Muscle layer of duodenum (tissue), 2 donors: Measurements from ENCODE around the gene FXYD2.

Experiments used
- H3K27ac ChIP-seq: one replicate; pipeline ENCODE4 v1.7.0; 2013; ENCODE audit warnings: mild to moderate bottlenecking, low read length
- H3K27me3 ChIP-seq: one replicate; pipeline ENCODE4 v1.7.0; 2013; ENCODE audit warnings: low read depth, mild to moderate bottlenecking, control low read depth, low read length
- H3K36me3 ChIP-seq, 2 donors: one replicate each; pipeline ENCODE4 v1.7.0; 2013; ENCODE audit warnings: low read length in 2 of 2, control low read depth in 1 of 2, mild to moderate bottlenecking in 1 of 2; ENCODE audit not compliant: insufficient read depth in 2 of 2, control insufficient read depth in 1 of 2
- H3K4me1 ChIP-seq, 2 donors: one replicate each; pipeline ENCODE4 v1.7.0; 2013; ENCODE audit warnings: low read length in 2 of 2, mild to moderate bottlenecking in 2 of 2, control low read depth in 1 of 2, moderate library complexity in 1 of 2; ENCODE audit not compliant: insufficient read depth in 2 of 2, control insufficient read depth in 1 of 2
- H3K4me3 ChIP-seq, 2 donors: one replicate each; pipeline ENCODE4 v1.7.0; 2013; ENCODE audit warnings: low read length in 2 of 2, low read depth in 1 of 2, mild to moderate bottlenecking in 1 of 2
- H3K9me3 ChIP-seq, 2 donors: one replicate each; pipeline ENCODE4 v1.7.0; 2013; ENCODE audit warnings: low read length in 2 of 2, control low read depth in 1 of 2, mild to moderate bottlenecking in 1 of 2; ENCODE audit not compliant: control insufficient read depth in 1 of 2
- donor health status: healthy.

Gene FXYD2

DNA sequence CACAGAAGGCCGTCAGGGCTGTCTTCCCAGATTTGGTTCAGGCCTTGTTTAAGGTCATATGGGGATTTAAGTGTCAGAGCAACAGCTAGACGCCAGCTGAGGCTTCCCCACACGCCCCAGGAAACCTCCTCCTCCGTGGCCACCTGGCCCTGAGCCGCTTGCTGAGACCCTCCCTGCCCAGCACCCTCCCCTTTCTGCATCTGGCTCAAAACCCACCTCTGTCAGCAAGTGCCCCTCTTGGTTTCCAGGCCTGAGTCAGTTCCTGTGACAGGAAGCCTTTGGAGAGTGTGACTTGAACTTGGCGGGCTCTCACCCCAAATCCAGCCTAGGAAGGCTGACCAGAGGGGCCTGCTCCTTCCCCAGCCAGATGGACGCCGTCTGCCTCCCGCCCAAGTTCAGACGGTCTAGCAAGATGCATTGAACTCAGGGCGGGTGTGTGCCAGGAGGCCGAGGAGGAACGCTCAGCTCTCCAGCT is 561 bp downstream of the FXYD2 start:
- no peaks in the 10 kb centered on the region for H3K27me3 ChIP-seq
- H3K27ac ChIP-seq = peak overlapping the region; percentile 60
- no peaks in the 10 kb centered on the region for H3K36me3 ChIP-seq
- no peaks in the 10 kb centered on the region for H3K9me3 ChIP-seq
- peaks cover 9 to 30% of the 10 kb centered on the region in 2 donors for H3K4me1 ChIP-seq
- H3K4me3 ChIP-seq = no peak overlapping the region

DNA sequence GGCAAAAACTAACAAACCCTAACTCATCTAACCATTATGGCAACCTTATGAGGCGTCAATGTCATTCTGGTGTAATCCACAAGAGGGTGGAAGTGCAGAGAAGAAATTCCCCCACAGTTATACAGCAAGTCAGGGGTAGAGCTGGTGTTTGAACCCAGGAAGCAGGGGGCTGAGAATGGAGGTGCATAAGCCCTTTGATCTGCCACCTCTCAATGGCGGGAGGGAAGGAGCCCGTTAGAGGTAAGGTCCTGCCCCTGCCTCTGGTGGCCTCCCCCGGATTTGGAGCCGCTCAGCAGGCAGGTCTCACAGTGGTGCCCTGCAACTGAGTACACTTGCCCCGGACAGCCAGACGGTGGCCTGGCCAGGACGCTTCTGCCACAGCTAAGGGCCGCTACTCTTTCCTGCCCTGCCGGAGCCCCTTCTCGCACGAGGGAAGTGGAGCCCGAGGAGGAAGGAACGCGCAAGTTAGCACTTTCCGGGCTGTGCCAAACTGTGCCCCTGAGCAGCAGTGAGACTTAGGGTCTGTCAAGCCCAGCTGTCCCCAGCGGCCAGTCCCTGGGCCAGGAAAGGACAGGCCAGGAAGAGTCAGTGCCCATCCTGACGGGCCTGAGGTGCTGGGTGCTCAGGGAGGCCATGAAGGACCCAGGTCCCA is 1.1 kb downstream of the FXYD2 start:
- Histone ChIP-seq H3K4me3 (no peak overlapping the region), H3K36me3 (no peaks in the 10 kb centered on the region), H3K27me3 (no peaks in the 10 kb centered on the region), H3K27ac (peak overlapping the region; percentile 60), H3K4me1 (peaks cover 5 to 27% of the 10 kb centered on the region in 2 donors), H3K9me3 (no peaks in the 10 kb centered on the region)

DNA sequence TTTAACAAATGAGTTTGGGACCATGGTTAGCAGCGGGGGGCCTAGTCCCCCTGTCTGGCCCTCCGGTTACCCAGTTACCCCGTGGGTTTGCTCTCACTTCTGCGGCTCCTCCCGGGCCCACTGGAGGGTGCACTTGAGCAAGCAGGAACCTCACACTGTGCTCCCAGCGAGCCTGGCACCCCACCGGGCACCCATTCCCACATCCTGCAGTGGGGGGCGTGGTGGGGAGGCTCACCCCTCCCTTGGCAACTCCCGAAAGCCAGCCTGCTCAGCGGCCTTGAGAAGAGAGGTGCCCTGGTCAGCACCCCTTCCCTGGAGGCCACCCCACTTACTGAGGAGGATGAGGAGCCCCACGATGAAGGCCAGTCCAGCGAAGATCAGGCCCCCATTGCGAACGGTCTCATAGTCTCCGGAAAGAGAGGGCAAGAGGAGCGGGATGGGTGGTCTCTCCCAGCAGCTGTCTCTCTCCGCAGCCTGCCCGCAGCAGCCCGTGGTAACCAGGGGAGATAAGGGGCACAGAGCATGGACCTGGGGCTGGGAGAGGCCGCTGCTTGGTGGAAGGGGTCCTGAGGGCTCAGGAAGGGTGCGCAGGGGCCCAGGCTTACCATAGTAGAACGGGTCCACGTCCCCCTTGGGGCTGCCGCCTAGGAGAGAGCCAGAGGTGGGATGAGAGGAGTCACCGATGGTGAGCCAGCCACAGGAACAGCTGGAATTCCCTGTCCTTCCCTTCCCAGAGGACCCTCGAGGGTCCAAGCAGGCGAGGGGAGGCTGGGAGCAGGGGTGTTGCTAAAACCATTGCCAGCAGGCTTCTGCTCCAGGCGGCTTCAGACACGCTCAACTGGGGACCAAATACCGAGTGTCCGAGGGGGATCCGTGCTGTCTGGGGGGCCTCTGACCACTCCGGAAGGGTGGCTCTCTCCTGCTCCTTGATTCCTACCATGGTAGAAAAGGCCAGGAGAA is 2.2 kb downstream of the FXYD2 start:
- Histone ChIP-seq H3K4me1 (peaks cover 8 to 33% of the 10 kb centered on the region in 2 donors), H3K9me3 (no peaks in the 10 kb centered on the region), H3K4me3 (no peak overlapping the region), H3K27ac (peak overlapping the region; percentile 60), H3K27me3 (no peaks in the 10 kb centered on the region), H3K36me3 (no peaks in the 10 kb centered on the region)

DNA sequence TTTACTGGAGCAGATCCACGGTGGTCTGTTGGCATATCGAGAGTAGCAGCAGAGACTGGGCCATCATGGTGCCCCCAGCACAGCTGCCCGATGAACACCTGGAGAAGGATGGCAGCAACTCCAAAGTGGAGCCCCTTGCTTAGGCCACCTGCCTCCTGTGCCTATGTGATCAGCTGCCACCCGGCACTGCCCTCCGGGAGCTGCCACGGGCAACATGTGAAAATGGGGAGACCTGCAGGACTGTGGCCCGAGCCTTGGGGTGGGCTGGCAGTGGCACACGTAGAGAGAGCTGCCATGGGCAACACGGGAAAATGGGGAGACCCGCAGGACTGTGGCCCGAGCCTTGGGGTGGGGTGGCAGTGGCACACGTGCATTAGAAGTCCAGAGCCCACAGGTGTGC is 3.1 kb downstream of the FXYD2 start:
- Histone ChIP-seq H3K27me3 (no peaks in the 10 kb centered on the region), H3K9me3 (no peaks in the 10 kb centered on the region), H3K4me3 (no peak overlapping the region), H3K36me3 (no peaks in the 10 kb centered on the region), H3K27ac (no peak overlapping the region), H3K4me1 (peaks cover 13 to 37% of the 10 kb centered on the region in 2 donors)

DNA sequence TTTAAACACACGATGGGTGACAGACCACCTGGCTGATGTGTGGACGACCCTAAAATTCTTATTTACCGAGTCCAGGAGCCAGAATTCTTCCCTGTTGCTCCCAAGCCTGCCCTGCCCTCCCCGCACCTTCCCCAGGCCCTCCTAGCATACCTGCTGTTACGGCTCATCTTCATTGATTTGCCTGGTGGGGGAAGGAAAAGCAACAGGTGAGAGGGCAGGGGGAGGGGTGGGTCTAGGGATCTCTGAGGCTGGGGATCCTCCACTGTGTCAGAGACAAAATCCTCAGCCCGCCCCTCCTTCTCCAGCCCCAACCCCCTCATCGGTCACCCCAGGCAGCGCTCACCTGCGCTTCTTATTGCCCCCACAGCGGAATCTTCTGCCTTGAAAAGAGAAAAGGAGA is 4.0 kb downstream of the FXYD2 start:
- Histone ChIP-seq H3K9me3 (no peaks in the 10 kb centered on the region), H3K27me3 (no peaks in the 10 kb centered on the region), H3K4me1 (peaks cover 18 to 39% of the 10 kb centered on the region in 2 donors), H3K4me3 (no peak overlapping the region), H3K27ac (no peak overlapping the region), H3K36me3 (no peaks in the 10 kb centered on the region)

DNA sequence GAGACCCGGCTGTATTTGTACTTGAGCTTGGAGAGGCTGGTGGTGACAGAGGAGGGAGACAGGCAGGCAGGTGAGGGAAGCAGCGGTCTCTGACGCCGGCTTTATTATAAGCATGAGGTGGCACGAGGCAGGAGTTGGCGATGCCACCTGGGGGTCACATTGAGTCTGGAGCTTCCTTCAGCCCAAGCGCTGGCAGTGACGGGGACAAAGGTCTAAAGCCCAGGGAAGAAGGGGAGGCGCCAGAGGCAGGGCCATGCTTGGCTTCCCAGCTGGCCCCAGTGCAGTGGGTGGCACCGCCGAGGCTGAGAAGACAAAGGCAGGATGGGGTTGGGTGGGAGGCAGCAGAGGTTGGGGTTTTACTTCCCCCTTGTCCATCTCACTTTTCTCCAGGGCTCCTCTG is 4.5 kb downstream of the FXYD2 start:
- Histone ChIP-seq H3K27me3 (no peaks in the 10 kb centered on the region), H3K27ac (peak overlapping the region; percentile 31), H3K9me3 (no peaks in the 10 kb centered on the region), H3K36me3 (no peaks in the 10 kb centered on the region), H3K4me1 (peaks cover 21 to 39% of the 10 kb centered on the region in 2 donors), H3K4me3 (no peak overlapping the region)

DNA sequence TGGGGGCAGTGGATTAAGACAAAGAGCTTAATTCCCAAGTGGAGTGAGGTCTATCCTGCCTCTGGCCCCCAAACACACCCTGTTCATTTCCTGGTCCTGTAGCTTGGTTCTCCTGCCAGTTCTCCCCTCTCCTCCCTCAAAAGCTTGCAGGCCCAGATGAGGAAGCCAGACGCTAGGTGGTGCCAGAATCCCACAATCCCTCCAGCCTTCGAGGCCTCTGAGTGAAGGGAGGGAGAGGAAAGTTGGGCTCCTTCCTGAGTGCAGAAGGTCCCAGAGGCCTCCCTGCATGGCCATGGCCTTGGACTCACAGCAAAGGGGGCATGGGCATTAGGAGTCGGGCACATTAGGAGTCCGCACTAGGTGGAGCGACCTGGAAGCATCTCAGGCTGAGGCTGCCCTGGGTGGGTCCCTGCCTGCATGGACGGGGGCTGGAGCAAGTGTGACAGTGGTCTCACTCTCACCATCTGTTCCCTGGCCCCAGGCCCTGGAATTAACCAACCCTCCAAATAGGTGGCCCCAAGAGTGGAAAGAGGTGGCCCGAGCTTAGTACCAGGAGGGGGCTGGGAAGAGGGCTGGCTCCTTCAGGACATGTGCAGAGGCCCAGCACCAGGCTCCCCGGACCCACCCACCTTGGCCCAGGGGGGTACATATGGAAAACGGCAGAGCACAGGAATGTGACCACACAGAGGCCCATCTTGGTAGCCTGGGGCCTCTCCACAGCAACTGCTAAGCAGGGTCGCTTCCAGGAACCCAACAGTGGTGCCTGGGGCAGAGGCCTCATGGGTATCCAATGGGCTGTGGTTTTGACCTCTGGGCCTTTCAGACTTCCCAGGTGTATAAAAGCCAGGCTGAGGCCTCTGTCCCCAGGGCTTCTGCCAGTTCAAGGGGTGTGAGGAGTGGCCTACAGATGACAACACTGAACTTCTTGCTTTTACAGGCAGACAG is 5.2 kb downstream of the FXYD2 start:
- no peaks in the 10 kb centered on the region for H3K27me3 ChIP-seq
- no peaks in the 10 kb centered on the region for H3K9me3 ChIP-seq
- H3K27ac ChIP-seq = peak overlapping the region; percentile 31
- H3K4me1 ChIP-seq = peaks cover 21 to 41% of the 10 kb centered on the region in 2 donors
- H3K36me3 ChIP-seq = no peaks in the 10 kb centered on the region
- no peak overlapping the region for H3K4me3 ChIP-seq

DNA sequence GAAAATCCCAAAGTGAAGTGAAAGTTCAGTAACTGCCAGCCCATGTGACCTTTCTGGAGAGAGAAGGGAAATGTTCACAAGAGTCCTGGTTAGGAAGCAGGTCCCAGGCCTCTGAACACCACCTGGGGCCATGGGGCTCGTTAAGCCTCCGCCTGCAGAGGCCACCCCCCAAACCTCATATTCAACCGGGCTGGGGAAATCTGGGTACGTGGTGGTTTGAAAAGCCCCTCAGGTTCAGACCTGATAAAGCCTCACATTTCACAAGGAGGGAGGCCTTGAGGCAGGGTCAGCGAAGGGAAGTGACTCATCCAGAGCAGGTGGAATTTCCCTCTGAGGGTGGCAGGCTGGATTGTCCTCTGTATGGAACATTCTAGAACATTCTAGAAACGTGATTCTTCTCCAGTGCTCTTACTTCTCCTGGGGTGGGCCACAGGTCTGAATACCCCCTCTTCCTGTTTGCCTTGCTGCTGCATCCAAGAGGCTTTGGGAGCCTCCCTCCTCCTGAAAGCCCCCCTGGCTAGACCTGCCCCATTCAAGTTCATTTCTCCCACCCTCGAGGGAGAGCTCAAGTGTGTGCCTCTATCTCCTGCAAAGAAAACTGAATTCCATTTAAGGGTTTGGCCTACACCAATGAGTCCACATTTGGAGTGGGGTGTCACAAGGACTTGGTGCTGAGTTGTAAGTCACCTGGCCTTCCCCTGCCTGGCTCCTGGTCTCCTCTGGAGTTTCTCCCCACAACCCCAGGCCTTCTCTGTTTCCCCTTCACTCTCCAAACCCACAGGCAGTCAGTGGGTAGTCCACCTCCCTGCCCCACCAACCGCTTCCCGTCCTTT is 6.3 kb downstream of the FXYD2 start:
- no peaks in the 10 kb centered on the region for H3K36me3 ChIP-seq
- no peaks in the 10 kb centered on the region for H3K9me3 ChIP-seq
- H3K27me3 ChIP-seq = no peaks in the 10 kb centered on the region
- peaks cover 15 to 41% of the 10 kb centered on the region in 2 donors for H3K4me1 ChIP-seq
- no peak overlapping the region for H3K4me3 ChIP-seq
- no peak overlapping the region for H3K27ac ChIP-seq

DNA sequence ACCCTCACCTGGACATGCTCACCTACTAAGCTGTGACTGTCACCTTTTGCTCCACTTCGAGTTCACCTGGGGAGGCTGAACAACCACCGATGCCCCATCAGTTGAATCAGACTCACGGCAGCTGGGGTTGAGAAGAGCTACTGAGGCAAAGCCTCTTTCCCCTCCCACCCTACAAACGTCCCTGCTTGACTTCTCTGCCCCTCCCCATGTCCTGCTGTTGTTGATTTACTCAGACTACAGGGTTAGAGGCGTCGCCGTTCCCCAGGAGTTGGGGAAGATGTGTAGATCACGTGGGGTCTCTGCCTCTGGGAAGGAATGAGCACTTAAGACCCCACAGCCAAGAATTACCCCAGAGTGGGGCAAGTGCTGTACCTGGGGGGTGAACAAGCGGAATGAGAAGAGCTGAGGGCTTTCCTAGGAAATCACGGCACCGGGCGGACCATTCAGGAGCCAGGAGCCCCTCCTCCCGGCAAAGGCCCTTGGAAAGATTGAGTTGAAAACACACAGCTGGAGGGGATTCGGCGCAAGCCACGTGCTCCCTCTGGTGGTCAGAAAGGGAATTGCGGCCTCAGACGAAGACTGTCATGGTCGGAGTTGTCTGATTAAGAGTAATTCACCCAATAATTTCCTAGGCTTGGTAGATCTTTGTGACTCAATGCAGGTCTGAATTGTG is 7.0 kb downstream of the FXYD2 start:
- Histone ChIP-seq H3K27ac (peak overlapping the region; percentile 45), H3K9me3 (no peaks in the 10 kb centered on the region), H3K27me3 (no peaks in the 10 kb centered on the region), H3K4me3 (peak overlapping the region in 1 of 2 donors; percentile 39), H3K4me1 (peaks cover 15 to 37% of the 10 kb centered on the region in 2 donors), H3K36me3 (no peaks in the 10 kb centered on the region)

DNA sequence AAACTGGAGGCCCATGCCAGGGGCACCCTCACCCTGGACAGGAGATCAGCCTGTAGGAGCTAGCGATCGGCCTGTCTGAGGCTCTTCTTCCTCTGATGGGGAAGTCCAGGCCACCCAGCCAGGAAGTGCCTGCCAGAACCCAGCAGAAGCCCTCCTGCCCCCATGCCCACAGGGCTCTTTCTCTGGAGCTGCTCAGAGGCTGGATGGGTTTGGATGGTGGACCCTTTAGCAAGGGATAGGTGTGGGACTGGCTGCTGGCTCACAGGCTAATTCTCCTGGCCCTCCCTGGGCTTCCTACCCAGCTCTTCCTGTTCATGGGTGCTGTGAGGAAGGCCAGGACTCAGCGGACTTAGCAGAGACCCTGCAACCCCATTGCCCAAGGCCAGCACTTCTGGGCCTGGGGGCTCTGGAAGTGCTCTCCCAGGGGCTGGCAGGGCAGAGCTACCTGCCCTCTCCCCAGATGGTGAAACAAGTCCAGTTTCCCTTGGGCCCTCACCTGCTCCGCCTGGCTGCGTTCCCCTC is 7.6 kb downstream of the FXYD2 start:
- peak overlapping the region; percentile 45 for H3K27ac ChIP-seq
- peaks cover 15 to 34% of the 10 kb centered on the region in 2 donors for H3K4me1 ChIP-seq
- no peaks in the 10 kb centered on the region for H3K9me3 ChIP-seq
- no peaks in the 10 kb centered on the region for H3K36me3 ChIP-seq
- no peaks in the 10 kb centered on the region for H3K27me3 ChIP-seq
- H3K4me3 ChIP-seq = peak overlapping the region in 1 of 2 donors; percentile 39
